ENCODE data around the gene KISS1. TPM values are rescaled to one million over a fixed set of nuclear protein-coding genes. Genes with fewer than 3 reads are reported as not detected.

Gene KISS1
- total RNA-seq, 1 donor from 2014 or later: 111 TPM

DNA sequence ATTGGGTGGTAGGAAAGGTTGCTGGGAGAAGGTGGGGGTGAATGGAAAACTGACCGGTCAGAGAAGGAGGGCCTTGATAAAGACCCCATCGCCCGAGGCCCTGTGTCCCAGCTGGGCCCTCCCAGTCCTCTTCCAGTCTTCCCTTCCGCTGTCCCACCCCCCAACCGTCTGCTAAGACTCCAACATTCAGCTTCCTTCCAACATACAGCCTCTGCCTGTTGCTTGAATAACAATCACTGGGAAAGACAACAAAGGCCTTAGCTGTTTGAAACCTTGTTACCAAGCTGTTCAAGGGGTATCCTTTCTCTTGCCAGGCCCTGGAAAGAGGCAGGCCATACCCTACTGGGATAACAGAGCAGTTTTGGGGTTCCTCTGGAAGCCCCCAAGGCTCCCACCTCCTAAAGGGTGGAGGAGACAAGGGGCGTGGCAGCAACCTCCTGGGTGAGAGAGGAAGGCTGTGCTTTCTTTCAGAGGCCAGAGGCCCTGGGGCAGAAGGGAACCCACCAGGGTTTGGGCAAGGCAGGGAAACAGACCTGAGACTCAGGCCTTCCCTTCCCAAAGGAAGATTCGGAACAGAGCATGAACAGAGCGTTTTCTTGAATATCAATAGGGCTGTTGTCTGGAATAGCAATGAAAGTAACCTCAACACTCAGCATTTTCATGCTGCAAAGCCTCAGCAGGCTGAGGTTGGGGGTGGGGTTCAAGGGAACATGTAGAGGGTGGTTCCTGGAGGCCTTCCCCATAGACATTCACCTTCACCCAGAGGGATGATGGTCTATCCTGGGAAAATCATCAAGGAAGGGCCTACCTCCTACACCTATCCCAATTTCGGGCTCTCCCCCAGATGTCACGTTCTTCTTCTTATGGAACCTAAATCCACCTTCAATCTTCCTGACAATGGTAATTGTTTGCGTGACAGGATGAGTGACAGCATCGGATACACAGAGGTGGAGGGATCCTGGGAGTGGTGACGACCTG lies 48.6 kb downstream of the KISS1 start:
- DNase-seq (ENCODE audit: low read depth): no peak
- TF ChIP-seq, protein P1, sequence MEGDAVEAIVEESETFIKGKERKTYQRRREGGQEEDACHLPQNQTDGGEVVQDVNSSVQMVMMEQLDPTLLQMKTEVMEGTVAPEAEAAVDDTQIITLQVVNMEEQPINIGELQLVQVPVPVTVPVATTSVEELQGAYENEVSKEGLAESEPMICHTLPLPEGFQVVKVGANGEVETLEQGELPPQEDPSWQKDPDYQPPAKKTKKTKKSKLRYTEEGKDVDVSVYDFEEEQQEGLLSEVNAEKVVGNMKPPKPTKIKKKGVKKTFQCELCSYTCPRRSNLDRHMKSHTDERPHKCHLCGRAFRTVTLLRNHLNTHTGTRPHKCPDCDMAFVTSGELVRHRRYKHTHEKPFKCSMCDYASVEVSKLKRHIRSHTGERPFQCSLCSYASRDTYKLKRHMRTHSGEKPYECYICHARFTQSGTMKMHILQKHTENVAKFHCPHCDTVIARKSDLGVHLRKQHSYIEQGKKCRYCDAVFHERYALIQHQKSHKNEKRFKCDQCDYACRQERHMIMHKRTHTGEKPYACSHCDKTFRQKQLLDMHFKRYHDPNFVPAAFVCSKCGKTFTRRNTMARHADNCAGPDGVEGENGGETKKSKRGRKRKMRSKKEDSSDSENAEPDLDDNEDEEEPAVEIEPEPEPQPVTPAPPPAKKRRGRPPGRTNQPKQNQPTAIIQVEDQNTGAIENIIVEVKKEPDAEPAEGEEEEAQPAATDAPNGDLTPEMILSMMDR (conservative IDR thresholded peaks at IDR 0.05; ENCODE audit: low read depth, low read length): no peak
- H3K4me3 ChIP-seq (ENCODE audit: low read depth, low read length): no peak overlapping the region

DNA sequence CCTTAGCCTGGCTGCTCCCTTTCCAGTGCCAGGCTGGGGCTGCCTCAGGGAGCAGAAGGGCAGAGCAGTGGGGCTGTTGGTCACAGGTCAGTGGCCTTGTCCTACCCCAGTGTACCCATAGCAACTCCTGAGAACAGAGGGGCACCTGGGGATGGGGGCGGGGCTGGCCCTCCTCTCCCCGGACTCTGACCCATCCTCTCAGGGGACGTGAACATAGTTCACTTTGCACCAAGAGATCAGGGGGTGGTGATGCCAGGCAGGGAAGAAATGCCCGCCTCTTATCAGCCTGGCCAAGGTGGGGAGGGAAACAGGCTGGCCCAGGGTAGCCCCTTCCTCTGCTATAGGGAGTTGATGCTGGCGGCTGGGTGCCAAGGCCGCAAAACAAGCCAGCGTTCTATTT lies 49.3 kb downstream of the KISS1 start:
- no peak overlapping the region for H3K4me3 ChIP-seq (ENCODE audit: low read depth, low read length)
- DNase-seq (ENCODE audit: low read depth): no peak
- TF ChIP-seq, protein P1 (conservative IDR thresholded peaks at IDR 0.05; ENCODE audit: low read depth, low read length): no peak

- no peak overlapping the region for H3K4me3 ChIP-seq (ENCODE audit: low read depth, low read length)
- TF ChIP-seq, protein P1 (conservative IDR thresholded peaks at IDR 0.05; ENCODE audit: low read depth, low read length): no peak
- no peak for DNase-seq (ENCODE audit: low read depth)
Measured at GRCh38 chr1:204146309-204146708, 50.0 kb downstream of the KISS1 start.

DNA sequence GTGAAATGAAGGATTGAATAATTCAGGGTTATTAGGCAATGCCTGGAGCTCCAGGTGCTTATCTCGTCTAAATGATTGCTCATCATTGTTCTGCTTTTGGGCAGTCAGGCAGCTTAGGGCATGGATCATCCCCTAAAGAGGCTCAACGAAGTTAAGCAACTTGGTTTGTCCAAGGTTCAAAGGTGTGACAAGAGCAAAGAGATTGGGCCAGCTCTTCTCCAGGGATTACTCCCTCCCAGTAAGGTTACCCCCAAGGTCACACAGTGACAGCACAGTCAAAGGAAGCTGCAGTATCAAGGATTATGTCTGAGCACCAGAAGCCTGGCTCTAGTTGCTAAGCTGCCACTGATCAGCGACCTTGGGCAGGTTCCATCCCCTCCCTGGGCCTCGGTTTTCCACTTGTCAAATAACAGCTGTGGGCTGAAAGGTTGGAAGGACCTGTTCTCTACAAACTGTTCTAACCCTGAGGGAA lies 51.2 kb downstream of the KISS1 start:
- TF ChIP-seq, protein P1 (conservative IDR thresholded peaks at IDR 0.05; ENCODE audit: low read depth, low read length): no peak
- DNase-seq (ENCODE audit: low read depth): no peak
- H3K4me3 ChIP-seq (ENCODE audit: low read depth, low read length): no peak overlapping the region

DNA sequence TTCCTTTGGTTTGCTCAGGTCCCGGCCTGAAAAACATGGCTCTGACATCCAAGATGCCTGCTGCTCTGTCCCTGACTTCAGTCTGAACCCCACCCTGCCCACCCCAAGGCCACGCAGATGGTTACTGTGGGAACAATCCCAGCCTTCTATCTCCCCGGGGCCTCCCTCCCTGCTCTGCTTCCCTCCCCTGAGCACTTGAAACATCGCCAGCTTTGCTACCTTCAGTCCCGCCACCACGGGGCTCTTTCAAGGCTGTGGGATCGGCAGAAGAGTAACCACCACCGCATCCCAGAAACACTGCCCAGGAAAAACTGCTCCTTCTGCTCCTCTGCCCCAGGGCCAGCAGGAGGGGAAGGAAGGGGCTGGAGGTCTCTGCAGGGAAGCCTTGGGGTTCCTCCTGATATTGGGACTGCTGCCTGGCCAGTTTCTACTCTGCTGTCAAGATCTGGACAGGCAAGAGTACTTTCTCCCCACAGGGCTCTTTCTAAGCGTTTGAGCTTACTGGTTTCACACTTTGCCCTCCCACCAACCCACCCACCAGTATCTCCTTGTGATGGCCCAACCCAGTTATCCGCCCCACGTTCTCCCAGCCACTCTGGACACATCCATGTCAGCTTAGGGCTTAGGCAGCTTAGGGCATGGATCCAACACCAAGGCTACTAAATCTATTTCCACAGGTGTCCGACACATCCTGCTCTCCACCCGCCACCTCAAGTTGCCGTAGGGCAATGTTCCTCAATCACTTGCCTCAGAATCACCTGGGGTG lies 52.8 kb downstream of the KISS1 start:
- TF ChIP-seq, protein P1 (conservative IDR thresholded peaks at IDR 0.05; ENCODE audit: low read depth, low read length): no peak

GRCh38 chr1:204142032-204142974 lies 54.0 kb downstream of the KISS1 start:
- no peak for DNase-seq (ENCODE audit: low read depth)

More for the DNA sequence above, 52.8 kb downstream of the KISS1 start:
- no peak overlapping the region for H3K4me3 ChIP-seq (ENCODE audit: low read depth, low read length)
- no peak for DNase-seq (ENCODE audit: low read depth)

More at GRCh38 chr1:204142032-204142974, 54.0 kb downstream of the KISS1 start:
- no peak overlapping the region for H3K4me3 ChIP-seq (ENCODE audit: low read depth, low read length)
- TF ChIP-seq, protein P1 (conservative IDR thresholded peaks at IDR 0.05; ENCODE audit: low read depth, low read length): no peak

Measured in epithelial cell of proximal tubule (primary cell).